ENCODE measurements around the gene OGFOD2.
A peak's percentile ranks its signal among the peaks of the same experiment; 100 is the strongest.
"Not testable (repeated sequence)": the region's sequence is repeated elsewhere in the genome, so short reads cannot be mapped to it uniquely, and the experiment has no call there.

The OGFOD2 gene

DNA sequence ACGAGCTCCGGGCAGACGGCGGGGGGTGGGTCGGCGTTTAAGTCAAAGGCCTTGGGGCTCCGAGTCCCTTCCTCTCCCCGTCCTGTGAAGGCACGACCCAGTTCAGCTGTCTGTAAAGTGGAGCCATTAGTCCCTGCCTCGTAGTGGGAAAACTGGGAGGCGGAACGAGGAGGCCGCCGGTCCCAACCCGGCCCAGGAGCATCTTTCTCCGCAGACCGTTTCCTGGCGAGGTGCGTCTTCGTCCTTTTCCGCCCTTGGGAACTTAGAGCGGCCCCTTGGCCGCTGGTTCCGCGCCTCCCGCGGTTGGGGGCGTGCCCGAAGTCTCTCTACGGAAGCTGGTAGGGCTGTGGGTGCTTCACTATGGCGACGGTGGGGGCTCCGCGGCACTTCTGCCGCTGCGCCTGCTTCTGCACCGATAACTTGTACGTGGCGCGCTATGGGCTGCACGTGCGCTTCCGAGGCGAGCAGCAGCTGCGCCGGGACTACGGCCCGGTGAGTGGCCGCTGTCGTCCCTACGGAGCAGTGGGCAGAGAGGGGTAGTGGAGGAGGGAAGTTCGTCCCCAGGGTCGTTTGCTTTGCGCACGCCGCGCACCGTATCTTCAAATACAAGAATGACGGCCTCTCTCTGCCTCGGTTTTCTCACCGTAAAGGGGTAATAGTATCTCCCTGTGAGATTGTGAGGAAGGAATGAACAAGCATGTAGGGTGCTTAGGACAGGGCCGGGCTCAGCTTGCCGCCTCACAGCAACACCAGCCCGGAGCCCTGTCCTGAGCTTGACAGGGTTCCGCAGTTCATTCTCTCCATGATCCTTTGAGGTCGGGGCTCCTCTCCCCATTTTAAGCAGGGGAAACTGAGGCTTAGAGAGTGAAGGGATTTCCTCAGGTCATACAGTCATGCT is at the start of gene OGFOD2:
Gene OGFOD2 (plus strand): TSS at position 353 of the 898 bp plus-strand sequence. CDS start 8 bp downstream, at position 361.
- DNase-seq, result peak; percentile 60

GRCh38 chr12:122927756-122928403 is 47.2 kb upstream of the OGFOD2 start:
- DNase-seq, result no peak

GRCh38 chr12:122928404-122929147 is 46.5 kb upstream of the OGFOD2 start:
- no peak for DNase-seq

DNA sequence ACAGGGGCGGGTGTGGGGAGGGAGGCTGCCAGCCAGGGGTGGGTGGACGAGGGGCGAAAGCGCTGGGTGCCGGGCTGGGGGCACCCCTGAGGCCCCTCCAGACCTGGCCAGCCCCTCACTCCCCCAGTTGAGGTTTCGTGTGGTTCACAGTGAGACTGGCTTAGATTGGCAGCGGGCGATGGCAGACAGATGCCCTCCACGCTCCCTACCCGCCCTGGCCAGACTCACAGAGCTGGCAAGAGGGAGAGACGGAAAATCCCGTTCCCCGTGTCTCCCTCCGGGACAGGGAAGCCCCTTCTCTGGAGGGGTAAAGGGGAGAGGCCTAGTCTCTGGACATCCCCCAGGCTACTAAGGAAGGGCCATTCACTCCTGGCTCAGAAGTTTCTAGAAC is 45.9 kb upstream of the OGFOD2 start:
- DNase-seq, result no peak

GRCh38 chr12:122929812-122930211 is 45.2 kb upstream of the OGFOD2 start:
- DNase-seq, result no peak

DNA sequence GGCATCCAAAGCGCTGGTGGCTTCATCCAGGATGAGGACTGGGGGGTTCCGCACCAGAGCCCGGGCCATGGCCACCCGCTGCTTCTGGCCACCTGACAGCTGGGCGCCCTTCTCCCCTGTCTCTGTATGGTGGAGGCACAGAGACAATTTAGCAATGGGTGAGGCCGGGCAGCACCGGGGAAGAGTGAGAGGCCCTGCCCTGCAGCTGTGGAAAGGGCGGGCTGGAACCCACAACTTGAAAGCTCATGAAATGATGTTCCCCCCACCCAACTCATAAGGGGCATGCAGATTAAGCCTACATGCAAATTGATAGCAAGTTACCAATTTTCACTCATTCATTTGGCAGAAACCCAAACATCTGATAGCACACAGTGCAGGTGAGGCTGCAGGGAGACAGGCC is 42.8 kb upstream of the OGFOD2 start:
- no peak for DNase-seq

DNA sequence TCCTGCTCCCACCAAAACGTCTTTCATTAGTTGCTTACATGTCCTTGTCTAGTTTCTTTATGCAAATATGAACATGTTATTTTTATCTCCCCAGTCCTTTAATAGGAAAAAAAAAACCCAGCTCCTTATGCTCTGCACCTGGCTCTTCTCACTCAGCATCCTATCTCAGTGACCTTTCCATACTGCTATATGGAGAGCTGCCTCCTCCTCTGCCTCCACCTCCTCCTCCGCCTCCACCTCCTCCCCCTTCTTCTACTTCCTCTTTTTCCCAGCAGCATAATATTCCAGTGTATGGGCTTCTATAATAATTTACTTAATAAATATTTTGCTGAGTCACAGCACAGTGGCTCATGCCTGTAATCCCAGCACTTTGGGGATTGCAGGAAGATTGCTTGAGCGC is 40.3 kb upstream of the OGFOD2 start:
- no peak for DNase-seq

GRCh38 chr12:122935318-122935717 is 39.7 kb upstream of the OGFOD2 start:
- no peak for DNase-seq

- no peak for DNase-seq
Measured at GRCh38 chr12:122937622-122938091, 37.4 kb upstream of the OGFOD2 start.

DNA sequence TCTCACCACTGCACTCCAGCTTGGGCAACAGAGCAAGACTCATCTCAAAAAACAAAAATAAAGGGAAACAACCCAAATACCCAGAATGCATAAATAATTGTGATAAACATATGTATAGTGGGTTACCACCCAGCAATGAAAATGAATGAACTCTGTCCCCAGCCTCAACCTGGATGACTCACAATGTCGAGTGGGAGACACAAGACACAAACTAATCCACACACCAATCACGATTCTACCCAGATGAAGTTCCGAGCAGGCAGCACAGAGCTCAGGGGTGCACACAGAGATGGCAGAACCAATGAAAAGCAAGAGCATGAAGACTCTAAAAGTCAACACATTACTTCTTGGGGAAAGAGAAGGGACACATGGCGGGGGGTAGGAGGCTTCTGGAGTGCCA is 35.9 kb upstream of the OGFOD2 start:
- no peak for DNase-seq

DNA sequence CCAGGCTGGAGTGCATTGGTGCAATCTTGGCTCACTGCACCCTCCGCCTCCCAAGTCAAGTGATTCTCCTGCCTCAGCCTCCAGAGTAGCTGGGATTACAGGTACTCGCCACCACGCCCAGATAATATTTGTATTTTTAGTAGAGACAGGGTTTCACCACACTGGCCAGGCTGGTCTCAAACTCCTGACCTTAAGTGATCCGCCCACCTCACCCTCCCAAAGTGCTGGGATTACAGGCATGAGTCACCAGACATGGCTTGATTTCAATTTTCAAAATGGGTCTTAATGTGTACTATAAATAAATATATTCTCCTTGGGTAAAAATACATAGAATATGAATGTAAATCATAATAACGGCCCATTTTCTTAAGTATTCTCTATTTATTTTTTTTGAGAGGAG is 33.7 kb upstream of the OGFOD2 start:
- not testable (repeated sequence) for DNase-seq

GRCh38 chr12:122942637-122943036 is 32.4 kb upstream of the OGFOD2 start:
- DNase-seq, result no peak

GRCh38 chr12:122943196-122943595 is 31.8 kb upstream of the OGFOD2 start:
- DNase-seq, result no peak

DNA sequence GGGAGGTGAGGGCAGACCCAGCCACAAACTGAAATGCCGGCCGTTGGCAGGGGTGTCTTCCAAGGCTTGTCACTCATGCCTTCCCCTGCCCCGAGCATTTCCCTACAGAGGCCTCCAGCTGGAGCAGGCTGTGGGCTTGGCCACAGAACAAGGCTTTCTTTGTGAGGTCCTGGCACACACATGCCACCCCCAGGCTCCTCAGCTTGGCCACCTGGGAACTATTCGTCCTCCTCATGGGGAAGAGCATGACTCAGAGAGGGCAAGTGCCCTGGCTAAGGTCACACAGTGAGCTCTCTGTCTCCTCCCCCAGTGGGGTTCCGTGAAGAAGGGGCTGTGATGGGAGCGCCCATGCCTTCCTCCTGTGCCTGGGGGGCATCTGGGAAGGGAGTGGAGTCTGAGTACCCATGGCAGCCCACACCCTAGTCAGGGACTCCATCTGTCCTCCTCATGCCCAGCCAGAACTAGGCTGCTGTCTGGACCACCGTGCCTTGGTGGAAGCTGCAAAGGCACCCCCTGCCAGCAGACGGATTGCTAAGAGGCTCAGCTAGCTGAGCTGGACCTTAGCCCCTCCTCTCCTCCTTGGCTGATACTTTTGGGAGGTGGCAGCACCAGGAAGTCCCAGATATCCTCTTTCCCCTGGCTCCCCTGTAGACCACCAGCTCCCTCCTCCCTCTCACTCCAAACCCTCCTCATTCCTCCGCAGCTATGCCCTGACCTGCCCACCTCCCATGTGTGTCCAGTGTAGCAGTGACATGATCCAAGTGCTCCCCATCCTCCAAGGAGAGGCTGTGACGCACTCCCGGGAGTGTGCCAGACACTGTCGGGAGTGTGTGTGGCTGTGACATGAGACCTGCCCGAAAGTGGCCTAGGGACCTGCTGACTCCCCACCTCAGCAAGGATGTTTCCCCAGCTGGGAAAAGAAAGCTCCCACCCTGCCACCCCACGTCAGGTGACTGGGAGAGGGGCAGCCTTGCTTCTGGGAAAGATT is 30.1 kb upstream of the OGFOD2 start:
- DNase-seq, result no peak

DNA sequence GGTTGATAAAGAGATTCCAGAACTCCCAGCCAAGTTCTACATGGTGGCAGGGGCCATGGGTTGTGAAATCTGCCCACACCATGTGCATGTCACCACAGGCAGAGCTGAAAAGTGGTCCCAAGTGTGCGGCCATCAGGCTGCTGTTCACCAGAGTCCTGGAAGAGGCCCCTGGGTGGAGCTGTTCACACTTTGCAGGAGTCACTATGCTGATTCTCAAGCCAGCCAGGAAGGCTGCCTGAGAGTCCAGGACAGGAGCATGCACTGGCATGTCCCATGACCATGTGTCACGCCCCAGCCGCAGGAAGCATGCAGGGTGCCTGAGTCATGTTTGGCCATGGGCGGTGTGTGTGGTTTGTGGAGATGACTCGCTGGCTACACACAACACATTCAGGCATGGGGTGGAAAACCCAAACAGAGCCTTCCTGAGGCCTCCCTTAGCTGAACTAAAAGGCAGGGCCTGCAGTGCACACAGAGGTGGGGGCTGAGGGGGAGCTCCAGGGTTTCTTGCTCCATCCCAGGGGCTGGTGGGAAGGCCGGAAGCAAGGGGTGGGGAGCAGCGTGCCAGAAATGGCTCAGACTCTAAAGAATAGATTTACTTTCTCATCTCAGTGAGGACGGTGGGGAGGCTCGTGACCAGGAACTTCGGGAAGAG is 28.2 kb upstream of the OGFOD2 start:
- no peak for DNase-seq

DNA sequence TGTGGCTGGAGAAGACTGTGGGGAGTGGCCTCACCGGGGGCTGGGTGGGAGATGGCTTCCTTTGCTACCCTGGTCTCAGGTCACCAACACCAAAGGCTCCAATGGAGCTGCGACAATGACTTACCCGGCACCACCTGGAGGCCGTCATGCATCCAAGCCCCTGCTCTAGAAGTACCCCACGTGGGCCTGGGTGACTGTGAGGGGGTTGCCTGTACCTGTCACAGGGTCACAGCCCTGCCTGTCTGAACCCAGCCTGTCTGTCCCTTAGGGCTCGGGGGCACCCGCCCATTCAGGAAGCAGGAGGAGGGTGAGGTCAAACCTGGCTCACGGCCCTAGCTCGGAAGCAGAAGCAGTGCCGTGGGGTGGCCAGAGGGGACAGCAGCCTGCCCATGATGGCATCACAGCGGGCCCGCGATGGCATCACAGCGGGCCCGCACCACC is 27.7 kb upstream of the OGFOD2 start:
- no peak for DNase-seq

DNA sequence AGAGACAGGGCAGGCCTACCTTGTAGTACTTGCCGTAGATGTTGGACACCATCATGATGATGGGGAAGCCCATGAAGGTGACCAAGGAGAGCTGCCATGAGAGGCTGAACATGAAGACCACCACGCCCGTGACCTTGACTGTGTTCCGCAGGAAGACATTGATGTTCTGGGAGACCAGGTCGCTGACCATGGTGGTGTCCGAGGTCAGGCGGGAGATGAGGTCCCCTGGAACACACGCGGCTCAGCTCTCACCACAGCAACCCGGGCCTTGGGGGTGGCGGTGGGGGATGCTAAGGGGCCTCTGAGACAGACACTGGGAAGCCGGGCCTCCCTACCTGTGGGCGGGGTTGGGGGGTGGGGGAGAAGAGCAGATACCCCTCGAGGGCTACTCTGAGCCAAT is 26.4 kb upstream of the OGFOD2 start:
- no peak for DNase-seq

DNA sequence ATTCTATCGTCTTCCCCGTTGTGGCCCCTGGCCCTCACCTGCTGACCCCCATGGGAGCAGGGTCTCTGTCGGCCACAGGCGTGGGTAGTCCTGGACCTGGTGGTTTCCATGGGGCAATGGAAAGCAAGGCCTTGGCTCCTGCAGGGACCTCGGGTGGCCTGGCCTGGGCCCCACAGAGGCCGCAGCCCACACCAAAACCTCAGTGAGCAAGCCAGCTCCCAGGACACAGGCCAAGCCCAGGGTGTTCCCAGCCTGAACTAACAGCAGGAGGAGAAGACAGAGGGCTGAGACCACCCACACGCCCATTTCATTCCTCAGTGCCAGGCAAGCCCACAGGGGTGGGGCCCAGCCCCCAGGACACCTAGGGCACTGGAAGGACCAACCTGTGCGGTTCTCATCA is 25.6 kb upstream of the OGFOD2 start:
- no peak for DNase-seq

GRCh38 chr12:122949816-122950675 is 25.0 kb upstream of the OGFOD2 start:
- no peak for DNase-seq

GRCh38 chr12:122951406-122951805 is 23.6 kb upstream of the OGFOD2 start:
- no peak for DNase-seq
